Liver (tissue), 3 donors: Measurements from ENCODE around the gene TUFM.

Source experiments
- CTCF ChIP-seq: fragments of 150-350 bp; IDR thresholded peaks from 2 replicates; pipeline ENCODE4 v1.5.1; 2017; ENCODE audit warnings: improper control_type of control experiment, low read depth, low read length; ENCODE audit not compliant: missing input control
- EGR1 ChIP-seq, 2 donors: IDR thresholded peaks; 2 replicates each; pipeline ENCODE4 v1.6.1; 2016 to 2018; ENCODE audit warnings: antibody characterized with exemption in 2 of 2, low read depth in 2 of 2
- TAF1 ChIP-seq: conservative IDR thresholded peaks from 2 replicates; pipeline ENCODE4 v1.6.1; 2016; ENCODE audit warnings: antibody characterized with exemption, mild to moderate bottlenecking
- YY1 ChIP-seq: IDR thresholded peaks from 2 replicates; pipeline ENCODE4 v1.6.1; 2016; ENCODE audit warnings: antibody characterized with exemption, mild to moderate bottlenecking
- donor health status: healthy.
- donor health status: healthy.

DNA sequence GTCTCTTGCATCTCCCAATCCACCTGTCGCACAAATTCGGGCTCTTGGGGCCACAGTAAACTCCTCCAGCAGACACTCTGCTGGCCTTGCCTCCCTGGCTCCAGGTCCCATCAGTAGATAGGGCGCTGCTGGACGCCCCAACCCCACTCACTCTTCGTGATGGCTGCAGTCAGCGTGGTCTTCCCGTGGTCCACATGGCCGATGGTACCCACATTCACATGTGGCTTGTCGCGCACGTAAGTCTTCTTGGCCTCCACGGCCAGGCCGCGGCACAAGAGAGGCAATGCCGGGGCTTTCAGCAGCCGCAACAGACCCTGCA is 428 bp downstream of the TUFM start:
- TF ChIP-seq CTCF (no peak), YY1 (no peak), TAF1 (no peak), EGR1 (IDR thresholded peaks at IDR 0.05; ENCODE audit: low read depth in 2 of 2) (no peak)
